GM19397 (cell line): ENCODE measurements around the gene SDHAF1.
"Not testable (repeated sequence)": the region's sequence is repeated elsewhere in the genome, so short reads cannot be mapped to it uniquely, and the experiment has no call there.

Experiments used
- ATAC-seq: cut with Tn5 transposase; IDR thresholded peaks from one replicate; pipeline ENCODE4 v1.9.1; 2021; ENCODE audit warnings: mild to moderate bottlenecking, moderate library complexity; ENCODE audit not compliant: unreplicated experiment

Gene SDHAF1

DNA sequence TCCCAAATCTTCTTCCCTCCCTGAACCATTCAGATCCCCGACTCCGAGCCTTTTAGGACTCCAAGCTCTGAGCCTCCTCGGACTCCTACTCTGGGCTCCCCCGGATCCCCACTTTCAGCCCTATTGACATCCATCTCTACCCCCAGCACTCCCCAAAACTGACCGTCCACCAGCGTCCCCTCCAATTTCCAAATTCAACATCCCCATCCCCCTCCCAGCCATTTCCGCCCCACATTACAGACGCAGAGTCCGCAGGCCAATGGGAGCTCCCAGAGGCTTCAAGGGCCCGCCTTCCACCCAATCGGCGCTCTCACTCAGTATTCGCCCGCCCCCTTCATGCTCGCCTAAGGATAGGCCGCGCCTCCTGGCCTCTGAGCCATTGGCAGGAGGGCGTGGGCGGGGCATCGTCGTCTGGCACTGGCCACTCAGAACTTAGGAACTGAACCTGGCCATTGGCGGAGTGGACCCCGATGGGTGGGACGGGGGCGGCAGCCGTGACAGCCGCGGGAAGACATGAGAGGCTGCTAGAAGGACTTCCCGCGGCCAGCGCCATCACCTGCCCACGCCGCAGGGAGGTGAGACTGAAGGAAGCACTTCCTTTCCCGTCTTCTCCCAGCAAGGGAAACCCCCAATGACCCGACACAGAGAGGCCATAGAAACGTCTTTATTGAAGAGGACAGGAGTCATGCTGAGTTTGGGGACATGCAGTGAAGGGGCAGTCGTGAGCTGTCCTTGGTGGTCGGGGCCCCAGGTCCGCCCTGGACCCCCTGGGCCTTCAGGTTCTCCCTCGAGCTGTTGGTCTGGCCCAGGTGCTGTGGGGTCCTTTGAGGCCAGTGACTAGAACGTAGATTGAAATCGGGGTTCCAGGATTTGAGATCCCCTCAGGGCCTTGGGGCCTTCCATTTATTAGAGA lies 19.3 kb downstream of the SDHAF1 start, which contains the start of gene ALKBH6:
Gene ALKBH6, minus strand, starts transcription at position 202 of the 913 bp plus-strand sequence. CDS start 816 bp downstream, outside the sequence.
- peak; percentile 97 for ATAC-seq

DNA sequence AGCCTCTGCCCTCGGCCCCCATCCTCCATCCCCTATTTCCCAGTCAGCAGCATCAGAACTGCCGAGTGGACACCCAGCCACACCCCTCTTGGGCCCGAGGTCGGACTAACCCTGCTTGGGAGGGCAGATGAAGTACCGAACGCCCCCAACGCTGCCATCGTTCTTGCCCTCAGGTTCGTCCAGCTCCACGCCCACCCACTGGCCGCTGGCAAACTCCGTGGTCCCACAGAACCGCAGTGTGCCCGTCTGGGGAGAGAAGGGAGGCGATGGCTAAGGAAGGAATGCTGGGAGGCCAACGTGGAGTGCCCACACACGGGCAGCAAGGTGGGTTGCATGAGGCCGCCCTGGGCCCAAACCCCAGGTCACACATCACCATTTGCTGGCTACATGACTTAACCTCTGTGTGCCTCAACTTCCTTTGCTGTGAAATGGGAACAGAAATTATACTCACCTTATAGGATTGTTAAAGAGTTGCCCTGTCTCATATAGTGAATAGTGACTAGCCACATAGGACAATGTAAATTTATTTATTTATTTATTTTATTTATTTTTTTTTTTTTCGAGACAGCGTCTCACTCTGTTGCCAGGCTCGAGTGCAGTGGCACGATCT lies 24.2 kb downstream of the SDHAF1 start:
- ATAC-seq, result no peak

- no peak for ATAC-seq
Measured at GRCh38 chr19:36023432-36023831, 28.4 kb downstream of the SDHAF1 start.

- ATAC-seq, result no peak
Measured at GRCh38 chr19:36025541-36025940, 30.6 kb downstream of the SDHAF1 start.

GRCh38 chr19:36026091-36026876 lies 31.3 kb downstream of the SDHAF1 start:
- ATAC-seq, result no peak

GRCh38 chr19:36027696-36028095 lies 32.7 kb downstream of the SDHAF1 start:
- ATAC-seq, result no peak

DNA sequence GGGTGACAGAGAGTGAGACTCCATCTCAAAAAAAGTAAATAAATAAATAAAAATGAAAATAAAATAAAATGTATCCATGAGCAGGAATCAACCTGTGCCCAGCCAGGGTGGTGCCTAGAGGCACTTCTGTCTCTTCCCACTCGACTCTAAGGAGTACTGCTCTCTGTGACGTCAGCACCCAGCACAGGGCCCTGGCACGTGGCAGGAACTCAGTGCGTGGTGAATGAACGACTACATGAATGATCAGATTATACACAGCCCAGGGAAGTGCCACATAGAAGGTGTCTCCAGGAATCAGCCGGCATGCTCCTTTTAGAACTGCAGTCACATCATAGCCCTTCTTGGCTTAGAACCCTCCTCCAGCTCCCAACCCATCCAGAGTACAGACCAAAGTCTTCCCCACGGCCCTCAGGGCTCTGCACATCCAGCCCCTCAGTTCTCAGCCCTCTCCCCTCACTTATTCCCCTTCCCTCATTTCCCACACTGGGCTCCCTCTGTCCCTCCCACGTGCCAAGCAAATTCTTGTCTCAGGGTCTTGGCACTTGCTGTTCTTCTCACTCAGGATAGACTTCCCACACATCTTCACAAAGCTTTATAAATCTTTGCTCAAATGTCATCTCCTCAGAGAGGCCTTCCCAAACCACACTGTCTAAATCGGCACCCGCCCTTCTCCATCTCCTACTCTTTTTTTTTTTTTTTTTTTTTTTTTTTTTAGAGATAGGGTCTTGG lies 33.5 kb downstream of the SDHAF1 start:
- ATAC-seq, result no peak

DNA sequence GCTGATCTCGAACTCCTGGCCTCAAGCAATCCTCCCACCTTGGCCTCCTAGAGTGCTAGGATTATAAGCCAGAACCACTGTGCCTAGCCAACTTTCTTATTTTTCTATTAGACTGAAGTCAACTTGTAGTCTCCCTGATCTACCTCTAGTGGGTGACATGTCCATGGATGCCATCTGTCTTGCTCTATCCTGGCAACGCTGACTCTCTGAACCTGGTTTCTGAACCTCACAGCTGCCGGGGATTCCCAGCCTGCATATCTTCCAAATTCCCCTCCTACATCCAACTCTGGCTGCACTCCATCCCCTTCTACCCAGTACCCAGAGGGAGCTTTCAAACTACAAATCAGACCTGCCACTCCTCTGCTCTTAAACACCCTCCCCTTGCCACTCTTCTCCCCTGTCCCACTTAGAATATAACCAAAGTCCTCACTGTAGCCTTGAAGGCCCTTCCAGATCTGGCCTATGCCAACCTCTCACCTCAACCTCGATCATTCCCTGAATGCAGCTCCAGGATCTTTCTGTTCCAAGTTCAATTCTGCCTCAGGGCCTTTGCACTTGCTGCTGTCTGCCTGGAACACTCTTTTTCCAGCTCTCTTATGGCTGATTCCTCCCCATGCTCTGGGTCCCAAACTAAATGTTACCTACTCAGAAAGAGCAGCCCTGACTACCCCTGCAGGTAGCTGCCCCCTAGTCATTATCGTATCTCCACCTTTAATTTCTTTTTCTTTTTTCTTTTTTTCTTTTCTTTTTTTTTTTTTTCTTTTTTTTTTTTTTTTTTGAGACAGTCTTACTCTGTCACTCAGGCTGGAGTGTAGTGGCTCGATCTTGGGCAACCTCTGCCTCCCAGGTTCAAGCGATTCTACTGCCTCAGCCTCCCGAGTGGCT lies 35.5 kb downstream of the SDHAF1 start:
- no peak for ATAC-seq

DNA sequence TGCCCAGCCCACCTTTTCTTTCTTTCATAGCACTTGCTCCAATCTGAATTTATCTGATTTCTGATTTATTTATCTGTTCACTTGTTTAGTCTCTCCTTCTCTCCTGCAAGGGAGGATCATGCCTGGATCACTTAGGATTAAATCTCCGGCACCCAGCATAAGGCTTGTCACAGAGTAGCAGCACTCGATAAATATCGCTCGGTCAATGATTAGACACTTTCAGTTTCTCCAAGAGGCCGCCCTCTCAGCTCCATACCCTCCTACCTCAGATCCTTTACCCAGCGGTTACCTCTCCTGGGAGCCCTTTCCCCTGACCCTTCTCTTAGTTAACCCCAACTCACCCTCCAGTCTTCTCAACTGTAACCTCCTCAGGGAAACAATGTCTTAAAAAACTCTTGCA lies 36.3 kb downstream of the SDHAF1 start:
- ATAC-seq, result no peak

GRCh38 chr19:36032251-36033104 lies 37.5 kb downstream of the SDHAF1 start, which contains the start of gene CLIP3:
TSS of gene CLIP3 (minus strand) at chr19:36032873. CDS start at chr19:36032357, 516 bp downstream.
- ATAC-seq, result no peak

GRCh38 chr19:36040495-36040894 lies 45.5 kb downstream of the SDHAF1 start:
- no peak for ATAC-seq

- ATAC-seq, result not testable (repeated sequence)
Measured at GRCh38 chr19:36041092-36041491, 46.1 kb downstream of the SDHAF1 start.

- no peak for ATAC-seq
Measured at GRCh38 chr19:36041831-36042230, 46.8 kb downstream of the SDHAF1 start.

GRCh38 chr19:36043952-36044351 lies 49.0 kb downstream of the SDHAF1 start:
- ATAC-seq, result no peak
